PC-9 (cell line): Measurements from ENCODE around the gene FUT6. TPM values are rescaled to one million over a fixed set of nuclear protein-coding genes. Genes with fewer than 3 reads are reported as not detected.
A peak's percentile ranks its signal among the peaks of the same experiment; 100 is the strongest.

Source experiments
- BruUV-seq: library from RNA; stranded (reverse); fragments of 400-500 nt; replicated peaks from 2 replicates; lab custom pipeline; 2021; lab: Mats Ljungman, UMichigan
- CTCF ChIA-PET: fragments of 300-600 bp; sonication (Branson Sonifier 250); formaldehyde crosslinking; loops from one replicate; lab custom pipeline; 2022; ENCODE audit warnings: antibody characterized with exemption; lab: Charles Lee
- POLR2A ChIA-PET: fragments of 300-600 bp; sonication (Branson Sonifier 250); formaldehyde crosslinking; loops from one replicate; lab custom pipeline; 2022; ENCODE audit warnings: antibody characterized with exemption; ENCODE audit not compliant: unreplicated experiment; lab: Charles Lee
- DNase-seq, 2 experiments: peaks; one replicate each; pipeline versions ENCODE4 v3.0.0 to v3.0.0-alpha.2; 2015 to 2022; ENCODE audit warnings: mixed read lengths in 1 of 2
- H2AFZ ChIP-seq: fragments of 200-600 bp; sonication (generic); 2 replicates; pipeline ENCODE4 v1.8.1; 2017; ENCODE audit warnings: antibody characterized with exemption
- H3F3A ChIP-seq: fragments of 200-600 bp; sonication (generic); 2 replicates; pipeline ENCODE4 v1.8.1; 2017; ENCODE audit warnings: antibody characterized with exemption, mild to moderate bottlenecking, low read depth; ENCODE audit not compliant: insufficient read depth
- H3K27ac ChIP-seq: fragments of 200-600 bp; sonication (generic); 2 replicates; pipeline ENCODE4 v1.6.1; 2016; ENCODE audit warnings: mixed run types
- H3K27me3 ChIP-seq: fragments of 200-600 bp; sonication (generic); 2 replicates; pipeline ENCODE4 v1.6.1; 2016; ENCODE audit warnings: low read depth, mixed run types; ENCODE audit not compliant: insufficient read depth
- H3K36me3 ChIP-seq: fragments of 200-600 bp; sonication (generic); 2 replicates; pipeline ENCODE4 v1.6.1; 2016; ENCODE audit warnings: low read depth, mixed run types
- H3K4me1 ChIP-seq: fragments of 200-600 bp; sonication (generic); replicated peaks from 2 replicates; pipeline ENCODE4 v1.6.1; 2016; ENCODE audit warnings: mixed run types; ENCODE audit not compliant: insufficient read depth
- H3K4me2 ChIP-seq: fragments of 200-600 bp; sonication (generic); 2 replicates; pipeline ENCODE4 v1.6.1; 2017; ENCODE audit warnings: mixed run types
- H3K4me3 ChIP-seq: fragments of 200-600 bp; sonication (generic); 2 replicates; pipeline ENCODE4 v1.6.1; 2016; ENCODE audit warnings: mixed run types
- H3K79me2 ChIP-seq: fragments of 200-600 bp; sonication (generic); 2 replicates; pipeline ENCODE4 v1.6.1; 2017; ENCODE audit warnings: low read depth, mixed run types
- H3K9me2 ChIP-seq: fragments of 200-600 bp; sonication (generic); 2 replicates; pipeline ENCODE4 v1.8.1; 2017; ENCODE audit warnings: mild to moderate bottlenecking; ENCODE audit not compliant: insufficient read depth
- H3K9me3 ChIP-seq: fragments of 200-600 bp; sonication (generic); 2 replicates; pipeline ENCODE4 v1.8.1; 2016; ENCODE audit warnings: low read depth; ENCODE audit not compliant: insufficient read depth
- H4K20me1 ChIP-seq: fragments of 200-600 bp; sonication (generic); 2 replicates; pipeline ENCODE4 v1.8.1; 2017; ENCODE audit not compliant: insufficient read depth
- CTCF ChIP-seq: fragments of 200-600 bp; sonication (generic); conservative IDR thresholded peaks from 2 replicates; pipeline ENCODE4 v1.6.1; 2017; ENCODE audit warnings: mixed run types, antibody characterized with exemption, mild to moderate bottlenecking, moderate library complexity
- EZH2 ChIP-seq: fragments of 200-600 bp; sonication (generic); IDR thresholded peaks from 2 replicates; pipeline ENCODE4 v1.8.0; 2017; ENCODE audit warnings: antibody characterized with exemption, low read depth
- intact Hi-C: fragments of 100-400 bp; cut with micrococcal nuclease; formaldehyde crosslinking; loops from one replicate; pipeline ENCODE4 v1.10.0; 2022; ENCODE audit not compliant: unreplicated experiment
- total RNA-seq: library from RNA; stranded (reverse); gene quantifications from 2 replicates; pipeline ENCODE4 v1.2.3, GENCODE V29; 2021

FUT6 gene
- total RNA-seq, 1 experiment from 2014 or later, result 0.55 TPM

- H3K4me1 ChIP-seq, result no peaks in the 10 kb centered on the region
- no peaks in the 10 kb centered on the region for H4K20me1 ChIP-seq
- BruUV-seq, result no TSS peak
- CTCF ChIA-PET, result no interaction called here
- no peaks in the 10 kb centered on the region for H3K9me3 ChIP-seq
- DNase-seq, result peak; percentile 42 to 72
- POLR2A ChIA-PET, result no interaction called here
- H2AFZ ChIP-seq, result no peak overlapping the region
- H3F3A ChIP-seq, result no peaks in the 10 kb centered on the region; the same call in 1 of the 2 replicates
- H3K79me2 ChIP-seq, result no peaks in the 10 kb centered on the region
- 0 out of 2 replicates have a peak, but pooled peaks cover 8% of the 10 kb centered on the region for H3K27me3 ChIP-seq
- TF ChIP-seq EZH2, result peak; percentile 89; the same call in 1 of the 2 replicates
- peak; percentile 75 for TF ChIP-seq CTCF
- H3K4me2 ChIP-seq, result peak overlapping the region; percentile 38; the same call in 1 of the 2 replicates
- H3K36me3 ChIP-seq, result no peaks in the 10 kb centered on the region
- intact Hi-C loops, result loop anchor here (10.0 kb wide), 2 partner anchors 179 to 219 kb away; no protein-coding TSS in a partner anchor
- peak overlapping the region; percentile 33; the same call in 1 of the 2 replicates for H3K4me3 ChIP-seq
- H3K27ac ChIP-seq, result no peak overlapping the region
- no peaks in the 10 kb centered on the region for H3K9me2 ChIP-seq
Measured at GRCh38 chr19:5805462-5806132, 33.9 kb downstream of the FUT6 start.

- TF ChIP-seq EZH2, result no peak
- no peak for TF ChIP-seq CTCF
- Histone ChIP-seq H3K9me2 (no peaks in the 10 kb centered on the region), H3K36me3 (no peaks in the 10 kb centered on the region), H4K20me1 (no peaks in the 10 kb centered on the region), H3K27me3 (0 out of 2 replicates have a peak, but pooled peaks cover 8% of the 10 kb centered on the region), H3K9me3 (no peaks in the 10 kb centered on the region), H2AFZ (no peak within 1 kb of the TSS), H3K4me2 (peak within 1 kb of the TSS; percentile 78), H3K79me2 (no peaks in the 10 kb centered on the region), H3F3A (no peaks in the 10 kb centered on the region; the same call in 1 of the 2 replicates), H3K27ac (no peak within 1 kb of the TSS), H3K4me1 (no peaks in the 10 kb centered on the region), H3K4me3 (peak within 1 kb of the TSS; percentile 37; the same call in 1 of the 2 replicates)
- intact Hi-C loops, result loop anchor here (1.0 to 10.0 kb wide), 3 partner anchors 88 to 220 kb away; no protein-coding TSS in a partner anchor
- ChIA-PET CTCF (interaction anchor here (0.6 to 1.5 kb wide), 8 partner anchors 14 to 554 kb away, joined by 3 to 13 read pairs (median 5); partner anchors contain the start of genes DUS3L and NDUFA11), POLR2A (interaction anchor here (0.6 kb wide), 1 partner anchor 1590 kb away, joined by 3 read pairs; no protein-coding TSS in a partner anchor)
- DNase-seq, result peak in 1 of 2 experiments; percentile 33
- BruUV-seq, result no TSS peak
Measured at GRCh38 chr19:5804516-5805461, 34.7 kb downstream of the FUT6 start, which contains the start of gene NRTN. NRTN (plus strand) TSS chr19:5805067; CDS start chr19:5824166, 19,099 bp downstream.
